ENCODE results near the gene KRT83.

The KRT83 gene

GRCh38 chr12:52298677-52299190 is 22.5 kb downstream of the KRT83 start:
- no peak for DNase-seq (ENCODE audit: extremely low read depth, insufficient read length)
- H3K27me3 ChIP-seq (replicated peaks; ENCODE audit: control insufficient read depth, insufficient read depth, low read length) = no peaks in the 10 kb centered on the region
- H3K4me3 ChIP-seq (replicated peaks; ENCODE audit: low read depth, low read length) = no peak overlapping the region
- H3K36me3 ChIP-seq (ENCODE audit: control insufficient read depth, insufficient read depth, low read length) = no peaks in the 10 kb centered on the region
- no peak for TF ChIP-seq CTCF (IDR thresholded peaks at IDR 0.05; ENCODE audit: insufficient read depth, low read length, poor library complexity, severe bottlenecking)

GRCh38 chr12:52296572-52297215 is 24.5 kb downstream of the KRT83 start:
- no peak overlapping the region for H3K4me3 ChIP-seq (replicated peaks; ENCODE audit: low read depth, low read length)
- H3K27me3 ChIP-seq (replicated peaks; ENCODE audit: control insufficient read depth, insufficient read depth, low read length) = no peaks in the 10 kb centered on the region
- no peak for DNase-seq (ENCODE audit: extremely low read depth, insufficient read length)
- H3K36me3 ChIP-seq (ENCODE audit: control insufficient read depth, insufficient read depth, low read length) = no peaks in the 10 kb centered on the region
- no peak for TF ChIP-seq CTCF (IDR thresholded peaks at IDR 0.05; ENCODE audit: insufficient read depth, low read length, poor library complexity, severe bottlenecking)

- H3K27me3 ChIP-seq (replicated peaks; ENCODE audit: control insufficient read depth, insufficient read depth, low read length) = no peaks in the 10 kb centered on the region
- no peak for DNase-seq (ENCODE audit: extremely low read depth, insufficient read length)
- no peak for TF ChIP-seq CTCF (IDR thresholded peaks at IDR 0.05; ENCODE audit: insufficient read depth, low read length, poor library complexity, severe bottlenecking)
- H3K36me3 ChIP-seq (ENCODE audit: control insufficient read depth, insufficient read depth, low read length) = no peaks in the 10 kb centered on the region
- no peak overlapping the region for H3K4me3 ChIP-seq (replicated peaks; ENCODE audit: low read depth, low read length)
Measured at GRCh38 chr12:52295663-52296062, 25.5 kb downstream of the KRT83 start.

GRCh38 chr12:52294803-52295202 is 26.4 kb downstream of the KRT83 start:
- no peaks in the 10 kb centered on the region for H3K36me3 ChIP-seq (ENCODE audit: control insufficient read depth, insufficient read depth, low read length)
- no peaks in the 10 kb centered on the region for H3K27me3 ChIP-seq (replicated peaks; ENCODE audit: control insufficient read depth, insufficient read depth, low read length)
- no peak for TF ChIP-seq CTCF (IDR thresholded peaks at IDR 0.05; ENCODE audit: insufficient read depth, low read length, poor library complexity, severe bottlenecking)

GRCh38 chr12:52293926-52294325 is 27.3 kb downstream of the KRT83 start:
- Histone ChIP-seq H3K36me3 (ENCODE audit: control insufficient read depth, insufficient read depth, low read length) (no peaks in the 10 kb centered on the region), H3K4me3 (replicated peaks; ENCODE audit: low read depth, low read length) (no peak overlapping the region), H3K27me3 (replicated peaks; ENCODE audit: control insufficient read depth, insufficient read depth, low read length) (no peaks in the 10 kb centered on the region)
- TF ChIP-seq CTCF (IDR thresholded peaks at IDR 0.05; ENCODE audit: insufficient read depth, low read length, poor library complexity, severe bottlenecking) = no peak
- no peak for DNase-seq (ENCODE audit: extremely low read depth, insufficient read length)

More at GRCh38 chr12:52294803-52295202, 26.4 kb downstream of the KRT83 start:
- no peak for DNase-seq (ENCODE audit: extremely low read depth, insufficient read length)
- no peak overlapping the region for H3K4me3 ChIP-seq (replicated peaks; ENCODE audit: low read depth, low read length)

Measured in GM06990 (cell line).